ENCODE results near the gene PLAC8. TPM values are rescaled to one million over a fixed set of nuclear protein-coding genes. Genes with fewer than 3 reads are reported as not detected.

The PLAC8 gene
- total RNA-seq, 2 experiments from 2014 or later = 249 to 259 TPM

- H3K27ac Mint-ChIP-seq = peak overlapping the region; percentile 89
- TF ChIP-seq, protein P1, sequence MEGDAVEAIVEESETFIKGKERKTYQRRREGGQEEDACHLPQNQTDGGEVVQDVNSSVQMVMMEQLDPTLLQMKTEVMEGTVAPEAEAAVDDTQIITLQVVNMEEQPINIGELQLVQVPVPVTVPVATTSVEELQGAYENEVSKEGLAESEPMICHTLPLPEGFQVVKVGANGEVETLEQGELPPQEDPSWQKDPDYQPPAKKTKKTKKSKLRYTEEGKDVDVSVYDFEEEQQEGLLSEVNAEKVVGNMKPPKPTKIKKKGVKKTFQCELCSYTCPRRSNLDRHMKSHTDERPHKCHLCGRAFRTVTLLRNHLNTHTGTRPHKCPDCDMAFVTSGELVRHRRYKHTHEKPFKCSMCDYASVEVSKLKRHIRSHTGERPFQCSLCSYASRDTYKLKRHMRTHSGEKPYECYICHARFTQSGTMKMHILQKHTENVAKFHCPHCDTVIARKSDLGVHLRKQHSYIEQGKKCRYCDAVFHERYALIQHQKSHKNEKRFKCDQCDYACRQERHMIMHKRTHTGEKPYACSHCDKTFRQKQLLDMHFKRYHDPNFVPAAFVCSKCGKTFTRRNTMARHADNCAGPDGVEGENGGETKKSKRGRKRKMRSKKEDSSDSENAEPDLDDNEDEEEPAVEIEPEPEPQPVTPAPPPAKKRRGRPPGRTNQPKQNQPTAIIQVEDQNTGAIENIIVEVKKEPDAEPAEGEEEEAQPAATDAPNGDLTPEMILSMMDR (IDR thresholded peaks at IDR 0.05) = peak; percentile 85
- H3K27me3 Mint-ChIP-seq = no peaks in the 10 kb centered on the region
- Histone ChIP-seq H3K4me1 (ENCODE audit: insufficient read depth, low read length) (peaks cover 45% of the 10 kb centered on the region), H3K4me3 (ENCODE audit: low read length) (peak overlapping the region; percentile 83), H3K27me3 (ENCODE audit: control insufficient read depth in 1 of 2, insufficient read depth in 2 of 2, low read length in 2 of 2) (no peaks in the 10 kb centered on the region), H3K36me3 (ENCODE audit: insufficient read depth, low read length) (peaks cover 14% of the 10 kb centered on the region), H3K27ac (ENCODE audit: low read depth in 1 of 2, low read length in 2 of 2) (peak overlapping the region; percentile 44 to 65), H3K9me3 (ENCODE audit: control insufficient read depth in 1 of 2, insufficient read depth in 1 of 2, low read length in 2 of 2) (no peaks in the 10 kb centered on the region)
- intact Hi-C loops (cut with DNase I, micrococcal nuclease) = loop anchor here (1.0 to 5.0 kb wide), 7 partner anchors 26 to 150 kb away; no protein-coding TSS in a partner anchor
- ATAC-seq (ENCODE audit: poor library complexity) (peak; percentile 76), DNase-seq (peak; percentile 79 to 94 (median 86))
- H3K9me3 Mint-ChIP-seq = no peaks in the 10 kb centered on the region
- H3K4me3 Mint-ChIP-seq = peak overlapping the region; percentile 88
- peaks cover 79% of the 10 kb centered on the region for H3K36me3 Mint-ChIP-seq (ENCODE audit: low read depth)
- CTCF ChIA-PET = interaction anchor here (0.6 to 3.5 kb wide), 23 partner anchors 9 to 735 kb away, joined by 3 to 23 read pairs (median 4); partner anchors contain the start of gene COQ2
- H3K4me1 Mint-ChIP-seq (ENCODE audit: low read depth) = peaks cover 64% of the 10 kb centered on the region
- POLR2A ChIA-PET = interaction anchor here (0.6 to 8.9 kb wide), 23 partner anchors 10 to 345 kb away, joined by 3 to 167 read pairs (median 5); partner anchors contain the start of genes COPS4, COQ2, HELQ and LIN54
Observed at GRCh38 chr4:83110223-83110945, 4.1 kb downstream of the PLAC8 start.

GRCh38 chr4:83109480-83110222, 4.9 kb downstream of the PLAC8 start:
- Histone ChIP-seq H3K4me1 (ENCODE audit: insufficient read depth, low read length) (peaks cover 42% of the 10 kb centered on the region), H3K27ac (ENCODE audit: low read depth in 1 of 2, low read length in 2 of 2) (peak overlapping the region; percentile 44 to 65), H3K4me3 (ENCODE audit: low read length) (peak overlapping the region; percentile 83), H3K9me3 (ENCODE audit: control insufficient read depth in 1 of 2, insufficient read depth in 1 of 2, low read length in 2 of 2) (no peaks in the 10 kb centered on the region), H3K27me3 (ENCODE audit: control insufficient read depth in 1 of 2, insufficient read depth in 2 of 2, low read length in 2 of 2) (no peaks in the 10 kb centered on the region), H3K36me3 (ENCODE audit: insufficient read depth, low read length) (peaks cover 21% of the 10 kb centered on the region)
- peak overlapping the region; percentile 96 for H3K4me3 Mint-ChIP-seq
- ChIA-PET CTCF (interaction anchor here (0.6 to 3.5 kb wide), 24 partner anchors 9 to 734 kb away, joined by 3 to 23 read pairs (median 4); partner anchors contain the start of gene COQ2), POLR2A (interaction anchor here (0.6 to 8.9 kb wide), 24 partner anchors 12 to 346 kb away, joined by 3 to 167 read pairs (median 5); partner anchors contain the start of genes COPS4, COQ2, HELQ and LIN54)
- peaks cover 64% of the 10 kb centered on the region for H3K4me1 Mint-ChIP-seq (ENCODE audit: low read depth)
- H3K27me3 Mint-ChIP-seq = no peaks in the 10 kb centered on the region
- no peaks in the 10 kb centered on the region for H3K9me3 Mint-ChIP-seq
- H3K27ac Mint-ChIP-seq = peak overlapping the region; percentile 89
- peak; percentile 9 for ATAC-seq (ENCODE audit: poor library complexity)
- H3K36me3 Mint-ChIP-seq (ENCODE audit: low read depth) = peaks cover 86% of the 10 kb centered on the region
- TF ChIP-seq, protein P1 (IDR thresholded peaks at IDR 0.05) = no peak
- peak in 10 of 14 experiments; percentile 19 to 69 (median 34) for DNase-seq
- intact Hi-C loops (cut with DNase I, micrococcal nuclease) = loop anchor here (1.0 to 5.0 kb wide), 8 partner anchors 17 to 151 kb away; no protein-coding TSS in a partner anchor
